ENCODE data around the gene HSD11B1.

The HSD11B1 gene

DNA sequence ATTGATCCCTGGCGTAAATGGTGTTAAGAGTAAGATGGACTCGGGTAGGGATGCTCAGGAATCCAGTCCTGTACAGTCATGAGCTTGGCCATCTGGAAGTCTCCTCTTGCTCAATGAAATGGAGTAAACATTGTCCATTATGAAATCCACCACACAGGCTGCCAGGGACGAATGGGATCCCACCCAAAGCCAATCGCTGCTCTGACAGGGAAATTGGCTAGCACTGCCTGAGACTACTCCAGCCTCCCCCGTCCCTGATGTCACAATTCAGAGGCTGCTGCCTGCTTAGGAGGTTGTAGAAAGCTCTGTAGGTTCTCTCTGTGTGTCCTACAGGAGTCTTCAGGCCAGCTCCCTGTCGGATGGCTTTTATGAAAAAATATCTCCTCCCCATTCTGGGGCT lies at the start of gene HSD11B1:
HSD11B1 (plus strand) TSS at position 263 of the 400 bp plus-strand sequence; CDS start at position 360, 97 bp downstream.
- no peak for DNase-seq

DNA sequence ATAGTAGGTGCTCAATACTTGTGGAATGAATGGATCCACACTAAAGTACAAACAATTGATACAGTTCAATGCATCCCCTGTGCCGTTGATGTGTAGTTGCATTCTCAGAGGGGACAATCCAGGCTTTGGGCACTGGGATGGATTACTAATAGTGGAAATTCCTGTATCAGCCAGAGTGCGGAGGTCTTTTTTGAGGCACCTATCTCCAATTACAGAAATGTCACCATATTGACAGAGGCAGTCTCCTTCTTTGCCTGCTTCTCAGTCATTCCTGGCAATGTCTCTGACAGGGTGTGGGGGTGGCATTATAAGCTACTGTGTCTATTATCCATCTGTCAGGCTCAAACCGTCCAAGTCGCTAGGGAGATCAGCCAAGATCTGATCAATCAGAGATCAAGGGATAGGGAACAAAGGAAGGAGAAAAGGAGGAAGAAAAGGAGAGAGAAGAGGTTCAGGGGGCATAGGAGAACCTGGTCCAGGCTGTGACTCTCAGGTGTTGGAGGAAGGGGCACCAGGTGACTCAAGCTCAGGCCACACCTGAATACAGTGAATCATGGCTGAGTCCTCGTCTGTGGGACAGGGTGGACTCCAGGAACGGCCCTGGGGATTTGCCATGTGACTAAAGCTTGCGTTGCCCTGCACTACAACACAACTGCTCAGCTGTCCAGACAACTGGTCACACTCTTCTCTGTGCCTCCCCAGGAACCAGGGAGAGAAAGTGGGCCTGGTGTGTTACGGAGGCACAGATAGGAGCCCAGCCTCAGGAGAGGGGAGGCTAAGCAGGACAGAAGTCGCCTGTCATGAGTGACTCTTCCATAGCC lies 49.0 kb upstream of the HSD11B1 start:
- no peak for DNase-seq

GRCh38 chr1:209657140-209657879 lies 47.3 kb upstream of the HSD11B1 start:
- DNase-seq = no peak

- no peak for DNase-seq
These were observed 46.7 kb upstream of the HSD11B1 start for GRCh38 chr1:209657918-209658317.

DNA sequence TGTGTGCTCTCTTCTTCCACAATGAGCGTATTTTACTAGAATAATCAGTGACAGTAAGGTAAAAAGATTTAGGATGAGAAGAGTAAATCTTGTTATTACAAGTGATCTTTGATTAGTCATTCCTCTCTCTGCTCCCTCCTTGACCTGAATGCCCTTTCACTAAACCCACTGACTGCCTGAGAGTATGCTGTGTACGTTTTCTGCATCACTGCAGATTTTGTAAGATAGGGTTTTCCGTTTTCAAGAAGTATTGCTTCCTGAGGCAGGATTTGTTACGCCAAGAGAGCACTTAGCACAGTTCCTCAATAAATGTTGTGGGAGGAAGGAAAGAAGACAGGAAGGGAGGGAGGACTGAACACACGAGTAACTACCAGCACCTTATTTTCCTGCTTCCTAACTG lies 44.7 kb upstream of the HSD11B1 start:
- DNase-seq = no peak

DNA sequence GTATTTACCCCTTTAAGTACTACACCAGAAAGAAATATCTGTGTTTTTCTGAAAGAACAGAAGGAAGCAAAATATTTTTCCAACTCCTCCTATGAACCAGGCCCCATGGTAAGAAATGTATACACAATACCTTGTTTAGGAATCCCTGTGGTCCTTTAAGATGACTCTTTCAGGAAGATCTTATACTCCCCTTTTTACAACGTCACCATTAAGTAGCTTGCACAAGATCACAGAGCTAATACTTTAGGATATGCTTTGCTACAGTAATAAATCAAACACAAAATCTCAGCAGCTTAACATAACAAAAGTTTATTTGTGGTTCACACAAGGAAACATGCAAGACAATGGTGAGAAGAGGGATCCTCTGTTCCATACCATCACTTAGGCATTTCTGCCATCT lies 43.6 kb upstream of the HSD11B1 start:
- no peak for DNase-seq

GRCh38 chr1:209662879-209663327 lies 41.7 kb upstream of the HSD11B1 start:
- DNase-seq = no peak

- no peak for DNase-seq
These were observed 37.5 kb upstream of the HSD11B1 start for GRCh38 chr1:209667103-209667502.

- no peak for DNase-seq
These were observed 36.9 kb upstream of the HSD11B1 start for GRCh38 chr1:209667708-209668107.

DNA sequence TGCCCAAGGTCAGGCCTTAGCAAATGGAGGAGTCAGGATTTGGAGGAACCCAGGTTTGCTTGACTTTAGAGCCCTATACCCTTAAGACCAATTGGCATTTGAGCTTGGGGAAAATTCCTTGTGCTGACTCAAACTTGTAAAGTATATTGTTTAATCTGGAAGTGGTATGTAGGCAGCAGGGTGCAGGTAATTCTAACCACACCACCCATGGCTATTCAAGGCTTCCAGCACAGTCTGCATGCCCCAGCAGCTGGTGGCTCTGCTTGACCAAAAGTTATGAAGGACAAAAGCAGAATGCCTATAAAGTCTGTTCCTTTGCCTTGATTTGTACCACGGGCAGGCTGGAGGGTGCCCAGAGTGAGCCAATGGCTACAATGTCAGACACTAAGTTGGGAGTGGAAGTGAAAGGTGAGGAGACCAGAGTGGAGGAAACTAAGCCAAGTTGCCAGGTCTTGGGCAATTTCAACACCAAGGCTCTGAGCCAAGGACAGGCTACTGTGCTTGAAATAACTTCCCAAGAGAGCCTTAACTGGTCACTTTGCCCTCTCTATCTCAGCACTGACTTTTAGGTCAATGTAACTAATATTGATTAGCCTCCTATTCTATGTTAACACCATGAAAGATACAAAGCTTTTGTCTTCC lies 34.1 kb upstream of the HSD11B1 start:
- DNase-seq = no peak

DNA sequence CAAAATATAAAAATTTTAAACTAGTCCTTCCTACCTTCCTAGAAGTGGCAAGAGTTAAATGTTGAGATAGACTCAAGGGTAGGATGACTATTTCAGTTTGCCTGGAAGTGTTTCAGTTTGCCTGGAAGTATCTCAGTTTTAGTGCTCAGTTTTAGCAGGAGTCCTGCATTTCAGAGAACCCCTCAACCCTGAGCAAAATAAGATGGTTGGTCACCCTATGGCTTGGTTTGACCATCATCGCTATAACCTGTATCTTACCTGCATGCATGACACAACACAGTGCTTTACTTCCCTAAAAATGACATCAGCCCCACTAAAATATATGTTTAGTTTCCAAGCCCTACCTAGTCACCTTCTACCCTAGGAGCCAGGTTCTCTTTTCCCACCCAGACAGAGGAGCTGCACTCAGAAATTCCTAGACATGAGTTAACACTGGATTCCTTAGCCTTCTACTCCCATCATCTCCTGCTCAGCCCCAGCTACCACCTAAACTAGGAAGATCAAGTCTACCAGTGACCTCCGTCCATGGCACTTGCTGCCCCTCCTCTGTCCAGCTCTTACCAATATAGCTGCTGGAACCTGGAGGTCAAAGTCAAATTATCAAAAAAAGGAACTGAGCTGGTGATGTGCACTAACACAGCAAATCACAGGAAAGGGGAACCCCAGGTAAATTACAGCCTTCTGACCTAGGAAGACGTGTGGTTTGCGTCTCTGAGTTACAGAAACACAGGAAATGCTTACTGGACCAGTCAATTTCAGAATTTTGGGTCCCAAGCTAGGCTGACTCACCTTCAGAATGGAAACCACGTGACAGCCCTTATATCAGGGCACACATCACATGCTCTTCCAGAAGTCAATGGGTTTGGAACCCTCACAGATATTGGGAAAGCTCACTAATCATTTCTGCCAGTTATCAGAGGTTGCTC lies 31.7 kb upstream of the HSD11B1 start:
- no peak for DNase-seq

DNA sequence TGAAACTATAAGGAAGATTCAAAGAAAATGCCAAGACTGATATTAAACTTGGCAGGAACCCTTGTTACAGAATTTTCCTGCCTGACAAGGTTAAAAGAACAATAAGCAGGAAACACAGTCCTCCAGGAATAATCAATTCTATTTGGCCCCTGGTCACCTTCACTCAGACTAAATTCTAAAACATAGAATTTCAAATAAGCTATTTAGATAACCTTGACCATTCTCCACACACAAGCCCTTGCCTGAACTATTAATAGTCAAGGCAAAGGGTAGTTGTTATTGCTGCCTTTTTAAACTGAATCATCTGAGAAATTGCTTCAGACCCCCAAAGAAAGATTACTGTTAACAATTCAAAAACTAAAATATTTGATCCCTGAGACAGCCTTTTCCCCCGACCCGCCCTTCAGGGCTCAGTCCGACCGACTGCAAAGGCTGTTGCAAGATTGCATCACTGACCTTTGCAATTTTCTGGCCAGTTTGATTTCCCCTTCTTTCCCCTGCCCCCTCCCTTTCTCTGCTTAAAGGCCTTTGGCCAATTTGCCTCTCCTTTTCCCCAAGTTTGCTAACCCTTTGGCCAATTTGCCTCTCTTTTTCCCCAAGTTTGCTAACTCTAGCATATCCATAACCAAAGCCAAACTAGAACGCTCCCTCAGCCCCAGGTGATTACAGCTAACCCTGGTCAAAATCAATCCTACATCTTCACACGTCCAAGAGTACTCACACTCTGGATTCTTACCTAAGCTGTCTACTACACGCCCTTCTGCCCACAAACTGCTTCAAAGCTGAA lies 30.8 kb upstream of the HSD11B1 start:
- DNase-seq = no peak

- no peak for DNase-seq
These were observed 29.6 kb upstream of the HSD11B1 start, which contains the start of gene G0S2 for GRCh38 chr1:209674957-209675564. Gene G0S2 (plus strand): TSS chr1:209675412. CDS start chr1:209675685, 273 bp downstream.

GRCh38 chr1:209675565-209676154 lies 29.0 kb upstream of the HSD11B1 start:
- DNase-seq = no peak

DNA sequence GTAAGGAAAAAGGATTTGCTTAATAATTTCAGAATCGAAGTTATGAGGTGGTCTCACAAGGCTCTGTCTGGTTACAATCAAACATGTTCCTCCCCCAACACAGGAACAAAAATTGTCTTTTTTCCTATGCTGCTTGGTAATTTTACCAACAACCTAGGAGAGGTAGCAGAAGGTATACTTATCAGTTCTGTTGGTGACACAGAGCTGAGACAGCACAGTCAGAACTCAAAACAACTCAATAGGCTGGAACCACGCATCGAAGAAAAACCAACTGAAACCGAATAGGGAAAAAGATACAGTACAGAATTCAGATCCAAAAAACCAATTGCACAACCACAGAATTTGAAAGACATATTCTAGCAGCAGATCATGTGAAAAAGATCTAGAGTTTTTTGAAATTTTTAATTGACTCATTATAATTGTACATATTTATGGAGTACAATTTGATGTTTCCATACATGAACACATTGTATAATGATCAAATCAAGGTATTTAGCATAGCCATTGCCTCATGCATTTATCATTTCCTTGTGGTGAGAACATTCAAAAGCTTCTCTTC lies 25.6 kb upstream of the HSD11B1 start:
- DNase-seq = no peak

DNA sequence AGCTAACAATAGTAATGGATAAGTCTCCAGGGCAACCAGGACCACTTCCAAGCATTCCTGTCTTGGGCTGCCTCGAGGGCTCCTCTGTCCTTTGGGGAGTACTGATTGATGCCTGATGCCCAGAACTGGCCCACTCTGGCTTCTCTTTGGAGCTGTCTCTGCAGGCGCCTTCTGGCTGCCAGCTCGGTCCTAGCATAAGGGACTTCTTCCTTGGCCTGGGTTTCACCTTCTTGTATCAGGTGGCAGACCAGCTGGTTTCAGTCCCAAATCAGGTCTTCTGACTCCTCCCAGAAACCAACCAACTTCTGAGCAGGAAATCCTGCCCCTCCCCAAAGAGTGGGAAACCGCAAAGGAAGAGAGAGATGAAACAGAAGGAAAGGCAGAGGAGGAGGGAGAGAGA lies 18.8 kb upstream of the HSD11B1 start:
- no peak for DNase-seq

DNA sequence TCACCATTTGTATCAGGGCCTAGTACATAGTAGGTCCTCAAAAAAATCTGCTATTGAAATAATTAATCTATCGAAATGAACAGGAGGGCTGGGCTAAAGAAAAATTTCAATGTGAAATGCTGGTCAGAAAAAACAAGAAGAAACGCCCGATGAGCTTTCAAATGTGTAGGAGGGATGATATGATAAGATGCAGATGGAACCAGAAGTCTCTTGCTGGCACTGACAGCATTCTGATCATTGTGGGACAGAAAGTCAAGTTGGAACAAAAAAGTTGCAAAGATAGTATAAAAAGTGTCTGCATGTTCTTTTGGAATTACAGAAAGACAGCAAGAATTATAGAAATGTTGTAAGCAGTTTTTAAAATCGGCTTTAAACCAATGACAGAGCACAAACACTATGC lies 18.3 kb upstream of the HSD11B1 start:
- no peak for DNase-seq

GRCh38 chr1:209688746-209689234 lies 15.9 kb upstream of the HSD11B1 start:
- no peak for DNase-seq

- DNase-seq = no peak
These were observed 15.2 kb upstream of the HSD11B1 start for GRCh38 chr1:209689477-209689876.

GRCh38 chr1:209691237-209691636 lies 13.4 kb upstream of the HSD11B1 start:
- DNase-seq = no peak
